ENCODE results near the gene TAGLN. TPM values are rescaled to one million over a fixed set of nuclear protein-coding genes. Genes with fewer than 3 reads are reported as not detected.

Gene TAGLN
- total RNA-seq, 1 donor from 2014 or later = 17.9 TPM

DNA sequence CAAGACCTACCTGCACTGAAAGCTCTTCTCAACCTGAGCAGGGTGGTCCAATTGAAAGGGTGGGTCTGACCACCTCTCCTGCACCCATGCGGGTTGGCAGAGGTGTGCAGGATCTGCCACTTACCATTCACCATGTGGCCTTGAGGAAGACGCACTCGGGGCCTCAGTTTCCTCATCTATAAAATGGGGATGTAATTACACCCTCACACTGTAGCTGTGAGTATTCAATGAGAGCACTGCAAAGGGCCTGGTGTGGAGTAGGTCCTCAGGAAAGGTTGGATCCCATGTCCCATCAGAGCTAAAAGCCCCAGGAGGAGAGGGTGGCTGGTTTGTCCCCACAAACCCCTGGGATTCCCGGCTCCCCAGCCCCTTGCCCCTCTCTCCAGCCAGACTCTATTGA lies 557 bp upstream of the TAGLN start:
- intact Hi-C loops (cut with micrococcal nuclease) = no loop called here
- Mint-ChIP-seq H3K4me1 (peaks cover 35% of the 10 kb centered on the region), H3K27ac (no peak overlapping the region), H3K27me3 (no peaks in the 10 kb centered on the region), H3K36me3 (ENCODE audit: low read depth) (peaks cover 55% of the 10 kb centered on the region), H3K4me3 (no peak overlapping the region), H3K9me3 (no peaks in the 10 kb centered on the region)
- CTCF ChIA-PET = interaction anchor here (3.1 kb wide), 1 partner anchor 19 kb away, joined by 13 read pairs; the partner anchor contains the start of gene SIDT2
- POLR2A ChIA-PET = interaction anchor here (2.0 kb wide), 1 partner anchor 20 kb away, joined by 5 read pairs; the partner anchor contains the start of gene SIDT2
- ATAC-seq (ENCODE audit: low read depth) (no peak), DNase-seq (no peak)
- TF ChIP-seq, protein P1, sequence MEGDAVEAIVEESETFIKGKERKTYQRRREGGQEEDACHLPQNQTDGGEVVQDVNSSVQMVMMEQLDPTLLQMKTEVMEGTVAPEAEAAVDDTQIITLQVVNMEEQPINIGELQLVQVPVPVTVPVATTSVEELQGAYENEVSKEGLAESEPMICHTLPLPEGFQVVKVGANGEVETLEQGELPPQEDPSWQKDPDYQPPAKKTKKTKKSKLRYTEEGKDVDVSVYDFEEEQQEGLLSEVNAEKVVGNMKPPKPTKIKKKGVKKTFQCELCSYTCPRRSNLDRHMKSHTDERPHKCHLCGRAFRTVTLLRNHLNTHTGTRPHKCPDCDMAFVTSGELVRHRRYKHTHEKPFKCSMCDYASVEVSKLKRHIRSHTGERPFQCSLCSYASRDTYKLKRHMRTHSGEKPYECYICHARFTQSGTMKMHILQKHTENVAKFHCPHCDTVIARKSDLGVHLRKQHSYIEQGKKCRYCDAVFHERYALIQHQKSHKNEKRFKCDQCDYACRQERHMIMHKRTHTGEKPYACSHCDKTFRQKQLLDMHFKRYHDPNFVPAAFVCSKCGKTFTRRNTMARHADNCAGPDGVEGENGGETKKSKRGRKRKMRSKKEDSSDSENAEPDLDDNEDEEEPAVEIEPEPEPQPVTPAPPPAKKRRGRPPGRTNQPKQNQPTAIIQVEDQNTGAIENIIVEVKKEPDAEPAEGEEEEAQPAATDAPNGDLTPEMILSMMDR (IDR thresholded peaks at IDR 0.05) = no peak

DNA sequence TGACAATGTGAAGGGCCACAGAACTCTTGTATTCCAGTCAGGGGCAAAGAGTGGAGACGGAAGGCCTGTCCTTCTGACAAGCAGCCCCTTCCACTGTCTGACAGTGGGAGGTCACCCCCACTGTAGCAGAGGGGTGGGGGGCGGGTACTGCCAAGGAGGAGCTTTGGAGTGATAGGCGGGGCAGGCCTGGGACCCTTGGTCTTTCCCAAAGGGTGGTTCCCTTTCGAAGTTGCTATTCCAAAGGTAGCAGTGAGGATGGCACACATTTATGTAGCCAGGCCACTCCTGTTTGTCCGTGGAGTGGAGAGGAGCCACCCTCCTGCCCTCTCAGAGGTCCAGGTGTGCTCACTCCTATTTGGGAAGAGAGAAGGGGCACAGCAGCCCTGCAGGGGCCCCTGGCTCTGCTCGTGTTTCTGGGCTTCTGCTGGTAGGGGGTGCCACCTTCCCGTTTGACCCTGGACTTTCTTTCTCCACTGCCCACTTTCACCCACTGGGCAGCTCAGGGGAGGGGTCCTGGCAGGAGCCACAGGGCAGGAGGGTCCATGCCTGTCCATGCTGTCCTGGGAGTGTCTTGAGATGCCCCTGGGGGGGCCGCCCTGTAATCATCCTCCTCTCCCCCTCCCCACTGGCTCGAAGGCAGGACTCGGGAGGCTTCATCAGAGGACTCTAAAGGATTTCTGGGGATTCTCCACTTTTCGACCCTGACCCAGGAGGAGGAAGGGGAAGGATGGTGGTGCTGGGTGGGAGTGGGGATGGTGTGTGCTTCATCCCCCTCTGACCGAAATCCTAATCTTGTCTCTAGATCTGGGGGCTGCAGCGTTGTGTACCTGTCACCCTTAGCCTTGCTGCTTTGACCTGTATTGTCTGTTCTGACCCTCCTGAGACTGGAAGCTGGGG lies 994 bp downstream of the TAGLN start:
- Mint-ChIP-seq H3K36me3 (ENCODE audit: low read depth) (peaks cover 59% of the 10 kb centered on the region), H3K4me3 (no peak overlapping the region), H3K27ac (no peak overlapping the region), H3K4me1 (peaks cover 33% of the 10 kb centered on the region), H3K27me3 (no peaks in the 10 kb centered on the region), H3K9me3 (no peaks in the 10 kb centered on the region)
- intact Hi-C loops (cut with micrococcal nuclease) = no loop called here
- DNase-seq (no peak), ATAC-seq (ENCODE audit: low read depth) (no peak)
- ChIA-PET CTCF (no interaction called here), POLR2A (interaction anchor here (0.7 to 2.0 kb wide), 2 partner anchors 11 to 851 kb away, joined by 3 to 11 read pairs; no protein-coding TSS in a partner anchor)
- TF ChIP-seq, protein P1 (IDR thresholded peaks at IDR 0.05) = no peak

DNA sequence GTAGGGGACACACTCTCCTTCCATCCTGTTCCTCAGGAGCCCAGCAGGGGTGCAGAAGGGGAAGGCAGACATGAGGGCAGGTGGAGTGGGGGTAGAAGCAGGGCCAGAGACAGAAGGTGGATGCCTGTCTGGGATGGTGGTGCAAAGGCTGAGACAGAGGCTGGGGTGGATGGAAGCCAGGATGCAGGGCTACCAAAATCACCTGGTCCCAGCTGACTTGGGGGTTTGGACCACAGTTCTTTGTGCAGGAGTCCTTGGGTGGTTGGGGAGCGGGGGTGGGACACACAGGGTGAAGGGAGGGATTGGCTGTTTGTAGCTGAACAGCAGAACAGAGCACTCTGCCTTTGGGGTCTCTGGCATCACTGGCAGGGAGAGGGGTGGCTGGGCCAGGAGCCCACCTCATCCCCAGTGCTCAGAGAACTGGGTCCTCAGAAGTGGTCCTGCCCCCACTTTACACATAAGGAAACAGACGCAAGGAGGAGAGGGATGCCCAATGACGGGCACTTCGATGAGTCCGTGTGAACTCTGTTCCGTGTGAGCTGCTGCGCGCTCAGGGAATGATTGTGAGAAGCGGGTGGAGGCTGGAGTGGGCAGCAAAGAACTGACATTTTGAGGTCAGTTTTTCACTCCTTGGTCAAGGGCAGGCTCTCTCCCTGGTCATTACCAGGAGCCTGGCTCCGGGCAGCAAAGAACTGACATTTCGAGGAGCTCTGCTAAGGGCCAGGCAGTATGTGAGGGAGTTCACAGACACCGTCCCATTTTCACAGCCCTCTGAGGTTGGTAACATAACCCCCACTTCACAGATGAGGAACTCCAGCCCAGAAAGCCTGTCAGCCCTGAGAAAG lies 1.9 kb downstream of the TAGLN start:
- Mint-ChIP-seq H3K4me3 (no peak overlapping the region), H3K4me1 (peaks cover 31% of the 10 kb centered on the region), H3K27ac (no peak overlapping the region), H3K27me3 (no peaks in the 10 kb centered on the region), H3K9me3 (no peaks in the 10 kb centered on the region), H3K36me3 (ENCODE audit: low read depth) (peaks cover 58% of the 10 kb centered on the region)
- ChIA-PET CTCF (no interaction called here), POLR2A (interaction anchor here (0.8 to 2.0 kb wide), 3 partner anchors 12 to 25 kb away, joined by 3 to 11 read pairs (median 6); no protein-coding TSS in a partner anchor)
- TF ChIP-seq, protein P1 (IDR thresholded peaks at IDR 0.05) = no peak
- no peak for ATAC-seq (ENCODE audit: low read depth)
- intact Hi-C loops (cut with micrococcal nuclease) = no loop called here
- no peak for DNase-seq

DNA sequence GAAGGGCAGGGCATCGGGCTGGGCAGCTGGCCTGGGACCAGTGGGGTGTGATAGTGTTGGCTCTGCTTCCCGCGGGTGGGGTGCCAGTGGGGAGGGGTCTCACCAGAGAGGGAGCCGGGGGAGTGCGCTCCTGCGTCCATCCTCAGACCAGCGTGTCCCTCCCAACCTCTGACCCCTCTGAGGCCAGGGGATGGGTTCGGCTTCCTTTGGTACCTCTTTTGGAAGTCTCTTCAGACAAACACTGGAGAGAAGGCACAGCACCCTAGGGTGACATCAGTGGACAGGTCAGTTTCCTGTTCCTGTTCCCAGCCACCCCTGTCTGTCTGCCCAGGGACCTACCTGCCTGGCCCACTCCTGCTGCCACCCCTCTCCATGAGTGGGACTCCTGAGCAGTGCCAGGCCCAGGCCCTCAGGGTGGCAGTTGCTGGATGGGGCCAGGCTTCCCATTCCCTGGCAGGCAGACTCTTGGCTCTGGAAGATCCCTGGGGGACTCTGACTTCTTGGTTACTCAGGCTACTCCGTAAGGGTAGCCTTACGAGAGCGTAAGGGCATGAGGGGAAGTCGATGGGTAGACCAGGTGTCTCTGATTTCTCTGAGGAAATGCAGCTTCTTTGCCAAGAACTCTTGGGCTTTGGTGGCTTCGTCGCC lies 2.6 kb downstream of the TAGLN start:
- POLR2A ChIA-PET = interaction anchor here (0.8 to 2.0 kb wide), 4 partner anchors 9 to 24 kb away, joined by 3 to 11 read pairs (median 4); no protein-coding TSS in a partner anchor
- TF ChIP-seq, protein P1 (IDR thresholded peaks at IDR 0.05) = no peak

More for the DNA sequence above, 2.6 kb downstream of the TAGLN start:
- DNase-seq = no peak
- no peak overlapping the region for H3K27ac Mint-ChIP-seq
- intact Hi-C loops (cut with micrococcal nuclease) = loop anchor here (2.0 kb wide), 1 partner anchor 13 kb away; no protein-coding TSS in a partner anchor
- H3K4me3 Mint-ChIP-seq = no peak overlapping the region
- no peaks in the 10 kb centered on the region for H3K27me3 Mint-ChIP-seq
- peaks cover 31% of the 10 kb centered on the region for H3K4me1 Mint-ChIP-seq
- no peak for ATAC-seq (ENCODE audit: low read depth)
- CTCF ChIA-PET = no interaction called here
- peaks cover 53% of the 10 kb centered on the region for H3K36me3 Mint-ChIP-seq (ENCODE audit: low read depth)
- no peaks in the 10 kb centered on the region for H3K9me3 Mint-ChIP-seq

Measured in activated B cell treated with CpG ODN at 0.5 μM for 24 hours (primary cell).